ENCODE data around the gene ZSCAN12. TPM values are rescaled to one million over a fixed set of nuclear protein-coding genes. Genes with fewer than 3 reads are reported as not detected.
A peak's percentile ranks its signal among the peaks of the same experiment; 100 is the strongest.

ZSCAN12 gene
- total and polyA plus RNA-seq, 2 of the 13 experiments (the other 11 are each of a cell fraction or from before 2014, with no cell fraction given), result 2.8 to 8.9 TPM

DNA sequence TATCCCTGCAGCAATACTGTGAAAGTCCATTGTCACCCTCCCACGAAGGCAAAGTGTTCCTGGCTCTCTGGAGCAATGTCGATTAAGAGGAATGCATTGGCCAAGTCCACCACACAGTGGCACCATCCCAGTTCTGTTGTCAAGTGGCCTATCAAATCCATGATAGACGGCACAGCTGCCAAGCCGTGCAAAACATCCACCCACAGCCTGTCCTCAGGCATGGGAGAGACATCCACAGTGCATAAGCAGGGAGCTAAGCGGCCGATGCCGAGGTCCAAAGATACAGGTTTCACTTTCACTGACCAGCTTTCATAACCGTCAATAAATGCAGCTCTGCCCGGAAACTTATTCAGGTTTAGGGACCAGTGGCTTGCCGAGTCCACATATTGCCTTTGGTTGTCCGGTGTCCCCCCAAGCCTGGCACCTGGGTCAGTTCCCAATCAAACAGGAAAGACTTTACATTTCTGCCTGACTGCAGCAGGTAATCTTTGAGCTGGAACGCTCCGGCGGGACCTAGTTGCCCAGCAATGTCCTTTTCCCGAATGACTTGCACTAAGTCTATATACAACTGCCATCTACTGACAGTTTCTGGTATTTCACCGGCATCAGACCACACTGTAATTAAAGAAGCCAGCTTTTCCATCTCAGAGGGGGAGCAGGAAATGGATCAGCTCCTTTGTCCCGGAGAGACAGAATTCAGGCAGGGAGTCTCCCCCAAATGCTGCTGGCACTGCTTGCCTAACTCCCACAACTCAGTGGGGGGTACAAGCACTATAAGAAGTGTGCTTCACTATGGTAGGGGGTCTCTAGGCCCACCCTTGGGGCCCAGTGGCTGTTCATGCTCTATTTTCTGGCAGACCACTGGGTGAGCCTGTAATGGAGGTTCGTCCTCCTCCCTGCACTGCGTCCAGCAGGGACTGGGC lies 43.5 kb downstream of the ZSCAN12 start (continued):
- TF ChIP-seq, protein P1, sequence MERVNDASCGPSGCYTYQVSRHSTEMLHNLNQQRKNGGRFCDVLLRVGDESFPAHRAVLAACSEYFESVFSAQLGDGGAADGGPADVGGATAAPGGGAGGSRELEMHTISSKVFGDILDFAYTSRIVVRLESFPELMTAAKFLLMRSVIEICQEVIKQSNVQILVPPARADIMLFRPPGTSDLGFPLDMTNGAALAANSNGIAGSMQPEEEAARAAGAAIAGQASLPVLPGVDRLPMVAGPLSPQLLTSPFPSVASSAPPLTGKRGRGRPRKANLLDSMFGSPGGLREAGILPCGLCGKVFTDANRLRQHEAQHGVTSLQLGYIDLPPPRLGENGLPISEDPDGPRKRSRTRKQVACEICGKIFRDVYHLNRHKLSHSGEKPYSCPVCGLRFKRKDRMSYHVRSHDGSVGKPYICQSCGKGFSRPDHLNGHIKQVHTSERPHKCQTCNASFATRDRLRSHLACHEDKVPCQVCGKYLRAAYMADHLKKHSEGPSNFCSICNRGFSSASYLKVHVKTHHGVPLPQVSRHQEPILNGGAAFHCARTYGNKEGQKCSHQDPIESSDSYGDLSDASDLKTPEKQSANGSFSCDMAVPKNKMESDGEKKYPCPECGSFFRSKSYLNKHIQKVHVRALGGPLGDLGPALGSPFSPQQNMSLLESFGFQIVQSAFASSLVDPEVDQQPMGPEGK (CRISPR knock-in tag; IDR thresholded peaks at IDR 0.05), result 0 out of 2 replicates have a peak, but pooled peaks have one; percentile 12
- TF ChIP-seq ZNF205 (CRISPR knock-in tag; IDR thresholded peaks at IDR 0.05) (peak; percentile 48), ZFP36 (IDR thresholded peaks at IDR 0.05; ENCODE audit: borderline replicate concordance, low read depth, low read length, partially characterized antibody) (no peak), HNF4A (CRISPR knock-in tag; IDR thresholded peaks at IDR 0.05) (no peak), STAG1 (CRISPR knock-in tag; IDR thresholded peaks at IDR 0.05) (peak; percentile 94), ZNF12 (CRISPR knock-in tag; IDR thresholded peaks at IDR 0.05) (0 out of 2 replicates have a peak, but pooled peaks have one; percentile 8), ZSCAN20 (CRISPR knock-in tag; IDR thresholded peaks at IDR 0.05; ENCODE audit: borderline replicate concordance) (no peak), ZSCAN9 (CRISPR knock-in tag; IDR thresholded peaks at IDR 0.05; ENCODE audit: borderline replicate concordance) (peak; percentile 23; the same call in 1 of the 2 replicates)
- TF ChIP-seq, protein P2, sequence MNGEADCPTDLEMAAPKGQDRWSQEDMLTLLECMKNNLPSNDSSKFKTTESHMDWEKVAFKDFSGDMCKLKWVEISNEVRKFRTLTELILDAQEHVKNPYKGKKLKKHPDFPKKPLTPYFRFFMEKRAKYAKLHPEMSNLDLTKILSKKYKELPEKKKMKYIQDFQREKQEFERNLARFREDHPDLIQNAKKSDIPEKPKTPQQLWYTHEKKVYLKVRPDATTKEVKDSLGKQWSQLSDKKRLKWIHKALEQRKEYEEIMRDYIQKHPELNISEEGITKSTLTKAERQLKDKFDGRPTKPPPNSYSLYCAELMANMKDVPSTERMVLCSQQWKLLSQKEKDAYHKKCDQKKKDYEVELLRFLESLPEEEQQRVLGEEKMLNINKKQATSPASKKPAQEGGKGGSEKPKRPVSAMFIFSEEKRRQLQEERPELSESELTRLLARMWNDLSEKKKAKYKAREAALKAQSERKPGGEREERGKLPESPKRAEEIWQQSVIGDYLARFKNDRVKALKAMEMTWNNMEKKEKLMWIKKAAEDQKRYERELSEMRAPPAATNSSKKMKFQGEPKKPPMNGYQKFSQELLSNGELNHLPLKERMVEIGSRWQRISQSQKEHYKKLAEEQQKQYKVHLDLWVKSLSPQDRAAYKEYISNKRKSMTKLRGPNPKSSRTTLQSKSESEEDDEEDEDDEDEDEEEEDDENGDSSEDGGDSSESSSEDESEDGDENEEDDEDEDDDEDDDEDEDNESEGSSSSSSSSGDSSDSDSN (CRISPR knock-in tag; IDR thresholded peaks at IDR 0.05), result peak; percentile 23
- TF ChIP-seq, protein P3, sequence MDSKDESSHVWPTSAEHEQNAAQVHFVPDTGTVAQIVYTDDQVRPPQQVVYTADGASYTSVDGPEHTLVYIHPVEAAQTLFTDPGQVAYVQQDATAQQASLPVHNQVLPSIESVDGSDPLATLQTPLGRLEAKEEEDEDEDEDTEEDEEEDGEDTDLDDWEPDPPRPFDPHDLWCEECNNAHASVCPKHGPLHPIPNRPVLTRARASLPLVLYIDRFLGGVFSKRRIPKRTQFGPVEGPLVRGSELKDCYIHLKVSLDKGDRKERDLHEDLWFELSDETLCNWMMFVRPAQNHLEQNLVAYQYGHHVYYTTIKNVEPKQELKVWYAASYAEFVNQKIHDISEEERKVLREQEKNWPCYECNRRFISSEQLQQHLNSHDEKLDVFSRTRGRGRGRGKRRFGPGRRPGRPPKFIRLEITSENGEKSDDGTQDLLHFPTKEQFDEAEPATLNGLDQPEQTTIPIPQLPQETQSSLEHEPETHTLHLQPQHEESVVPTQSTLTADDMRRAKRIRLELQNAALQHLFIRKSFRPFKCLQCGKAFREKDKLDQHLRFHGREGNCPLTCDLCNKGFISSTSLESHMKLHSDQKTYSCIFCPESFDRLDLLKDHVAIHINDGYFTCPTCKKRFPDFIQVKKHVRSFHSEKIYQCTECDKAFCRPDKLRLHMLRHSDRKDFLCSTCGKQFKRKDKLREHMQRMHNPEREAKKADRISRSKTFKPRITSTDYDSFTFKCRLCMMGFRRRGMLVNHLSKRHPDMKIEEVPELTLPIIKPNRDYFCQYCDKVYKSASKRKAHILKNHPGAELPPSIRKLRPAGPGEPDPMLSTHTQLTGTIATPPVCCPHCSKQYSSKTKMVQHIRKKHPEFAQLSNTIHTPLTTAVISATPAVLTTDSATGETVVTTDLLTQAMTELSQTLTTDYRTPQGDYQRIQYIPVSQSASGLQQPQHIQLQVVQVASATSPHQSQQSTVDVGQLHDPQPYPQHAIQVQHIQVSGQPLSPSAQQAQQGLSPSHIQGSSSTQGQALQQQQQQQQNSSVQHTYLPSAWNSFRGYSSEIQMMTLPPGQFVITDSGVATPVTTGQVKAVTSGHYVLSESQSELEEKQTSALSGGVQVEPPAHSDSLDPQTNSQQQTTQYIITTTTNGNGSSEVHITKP (CRISPR knock-in tag; IDR thresholded peaks at IDR 0.05; ENCODE audit: low read depth), result 0 out of 2 replicates have a peak, but pooled peaks have one; percentile 64
- TF ChIP-seq, protein P4, sequence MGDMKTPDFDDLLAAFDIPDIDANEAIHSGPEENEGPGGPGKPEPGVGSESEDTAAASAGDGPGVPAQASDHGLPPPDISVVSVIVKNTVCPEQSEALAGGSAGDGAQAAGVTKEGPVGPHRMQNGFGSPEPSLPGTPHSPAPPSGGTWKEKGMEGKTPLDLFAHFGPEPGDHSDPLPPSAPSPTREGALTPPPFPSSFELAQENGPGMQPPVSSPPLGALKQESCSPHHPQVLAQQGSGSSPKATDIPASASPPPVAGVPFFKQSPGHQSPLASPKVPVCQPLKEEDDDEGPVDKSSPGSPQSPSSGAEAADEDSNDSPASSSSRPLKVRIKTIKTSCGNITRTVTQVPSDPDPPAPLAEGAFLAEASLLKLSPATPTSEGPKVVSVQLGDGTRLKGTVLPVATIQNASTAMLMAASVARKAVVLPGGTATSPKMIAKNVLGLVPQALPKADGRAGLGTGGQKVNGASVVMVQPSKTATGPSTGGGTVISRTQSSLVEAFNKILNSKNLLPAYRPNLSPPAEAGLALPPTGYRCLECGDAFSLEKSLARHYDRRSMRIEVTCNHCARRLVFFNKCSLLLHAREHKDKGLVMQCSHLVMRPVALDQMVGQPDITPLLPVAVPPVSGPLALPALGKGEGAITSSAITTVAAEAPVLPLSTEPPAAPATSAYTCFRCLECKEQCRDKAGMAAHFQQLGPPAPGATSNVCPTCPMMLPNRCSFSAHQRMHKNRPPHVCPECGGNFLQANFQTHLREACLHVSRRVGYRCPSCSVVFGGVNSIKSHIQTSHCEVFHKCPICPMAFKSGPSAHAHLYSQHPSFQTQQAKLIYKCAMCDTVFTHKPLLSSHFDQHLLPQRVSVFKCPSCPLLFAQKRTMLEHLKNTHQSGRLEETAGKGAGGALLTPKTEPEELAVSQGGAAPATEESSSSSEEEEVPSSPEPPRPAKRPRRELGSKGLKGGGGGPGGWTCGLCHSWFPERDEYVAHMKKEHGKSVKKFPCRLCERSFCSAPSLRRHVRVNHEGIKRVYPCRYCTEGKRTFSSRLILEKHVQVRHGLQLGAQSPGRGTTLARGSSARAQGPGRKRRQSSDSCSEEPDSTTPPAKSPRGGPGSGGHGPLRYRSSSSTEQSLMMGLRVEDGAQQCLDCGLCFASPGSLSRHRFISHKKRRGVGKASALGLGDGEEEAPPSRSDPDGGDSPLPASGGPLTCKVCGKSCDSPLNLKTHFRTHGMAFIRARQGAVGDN (CRISPR knock-in tag; IDR thresholded peaks at IDR 0.05), result peak; percentile 56
- TF ChIP-seq, protein P5, sequence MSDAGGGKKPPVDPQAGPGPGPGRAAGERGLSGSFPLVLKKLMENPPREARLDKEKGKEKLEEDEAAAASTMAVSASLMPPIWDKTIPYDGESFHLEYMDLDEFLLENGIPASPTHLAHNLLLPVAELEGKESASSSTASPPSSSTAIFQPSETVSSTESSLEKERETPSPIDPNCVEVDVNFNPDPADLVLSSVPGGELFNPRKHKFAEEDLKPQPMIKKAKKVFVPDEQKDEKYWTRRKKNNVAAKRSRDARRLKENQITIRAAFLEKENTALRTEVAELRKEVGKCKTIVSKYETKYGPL (CRISPR knock-in tag; IDR thresholded peaks at IDR 0.05), result no peak
- TF ChIP-seq, protein P6, sequence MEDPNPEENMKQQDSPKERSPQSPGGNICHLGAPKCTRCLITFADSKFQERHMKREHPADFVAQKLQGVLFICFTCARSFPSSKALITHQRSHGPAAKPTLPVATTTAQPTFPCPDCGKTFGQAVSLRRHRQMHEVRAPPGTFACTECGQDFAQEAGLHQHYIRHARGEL (CRISPR knock-in tag; IDR thresholded peaks at IDR 0.05), result 0 out of 2 replicates have a peak, but pooled peaks have one; percentile 26

Data from HepG2 (cell line).